ENCODE results near the gene ZNF462.

DNA sequence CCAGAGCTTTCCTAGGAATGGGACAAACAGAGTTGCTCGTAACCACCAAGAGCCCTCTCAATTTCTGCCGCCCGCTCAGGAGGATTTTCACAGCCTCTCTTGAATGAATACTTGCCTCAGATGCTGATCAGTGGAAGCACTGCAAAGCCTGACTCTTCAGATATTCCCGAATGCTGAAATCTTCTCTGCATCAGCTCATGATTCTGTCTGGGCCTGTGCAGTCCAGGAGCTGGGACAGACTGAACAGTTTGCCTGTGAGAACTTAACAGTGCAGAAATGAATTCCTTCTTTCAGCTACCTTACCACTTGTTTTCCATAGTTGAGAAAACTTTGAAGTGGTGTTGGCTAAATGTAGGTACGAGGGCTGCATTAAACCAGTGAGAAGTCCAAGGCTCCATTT lies 17.1 kb downstream of the ZNF462 start:
- TF ChIP-seq GATA2 (IDR thresholded peaks at IDR 0.05; ENCODE audit: low read depth, low read length) (no peak), GATA3 (IDR thresholded peaks at IDR 0.05; ENCODE audit: low read depth, low read length) (no peak)
